ENCODE measurements around the gene KIAA1549.

The KIAA1549 gene

DNA sequence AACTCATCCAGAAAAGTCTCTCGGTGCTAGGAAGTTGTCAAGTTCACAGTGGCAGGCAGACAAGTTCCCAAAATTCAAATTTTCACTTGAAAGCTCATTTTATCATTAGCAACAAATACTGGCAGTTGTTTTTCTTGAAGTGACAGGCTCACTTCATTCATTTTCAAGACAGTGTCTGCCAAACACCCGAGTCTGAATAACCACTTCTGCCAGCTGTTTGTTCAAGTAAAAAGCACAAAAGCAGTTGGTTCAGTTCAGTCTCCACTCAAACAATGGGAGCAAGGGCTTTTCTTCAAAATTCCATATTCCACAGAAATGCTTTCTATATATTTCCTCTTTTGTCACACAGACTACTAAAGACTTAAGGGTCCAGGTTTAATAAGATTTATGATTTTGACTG lies 135.5 kb downstream of the KIAA1549 start:
- intact Hi-C loops (cut with DNase I; ENCODE audit: low total_unique reads), result no loop called here
- H3K4me1 ChIP-seq, result no peaks in the 10 kb centered on the region
- H3K27me3 ChIP-seq, result no peaks in the 10 kb centered on the region
- no peak overlapping the region for H3K27ac ChIP-seq
- TF ChIP-seq, protein P1, sequence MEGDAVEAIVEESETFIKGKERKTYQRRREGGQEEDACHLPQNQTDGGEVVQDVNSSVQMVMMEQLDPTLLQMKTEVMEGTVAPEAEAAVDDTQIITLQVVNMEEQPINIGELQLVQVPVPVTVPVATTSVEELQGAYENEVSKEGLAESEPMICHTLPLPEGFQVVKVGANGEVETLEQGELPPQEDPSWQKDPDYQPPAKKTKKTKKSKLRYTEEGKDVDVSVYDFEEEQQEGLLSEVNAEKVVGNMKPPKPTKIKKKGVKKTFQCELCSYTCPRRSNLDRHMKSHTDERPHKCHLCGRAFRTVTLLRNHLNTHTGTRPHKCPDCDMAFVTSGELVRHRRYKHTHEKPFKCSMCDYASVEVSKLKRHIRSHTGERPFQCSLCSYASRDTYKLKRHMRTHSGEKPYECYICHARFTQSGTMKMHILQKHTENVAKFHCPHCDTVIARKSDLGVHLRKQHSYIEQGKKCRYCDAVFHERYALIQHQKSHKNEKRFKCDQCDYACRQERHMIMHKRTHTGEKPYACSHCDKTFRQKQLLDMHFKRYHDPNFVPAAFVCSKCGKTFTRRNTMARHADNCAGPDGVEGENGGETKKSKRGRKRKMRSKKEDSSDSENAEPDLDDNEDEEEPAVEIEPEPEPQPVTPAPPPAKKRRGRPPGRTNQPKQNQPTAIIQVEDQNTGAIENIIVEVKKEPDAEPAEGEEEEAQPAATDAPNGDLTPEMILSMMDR (IDR thresholded peaks at IDR 0.05), result no peak
- H3K36me3 ChIP-seq, result no peaks in the 10 kb centered on the region
- no peaks in the 10 kb centered on the region for H3K9me3 ChIP-seq
- no peak for DNase-seq
- H3K4me3 ChIP-seq, result no peak overlapping the region

DNA sequence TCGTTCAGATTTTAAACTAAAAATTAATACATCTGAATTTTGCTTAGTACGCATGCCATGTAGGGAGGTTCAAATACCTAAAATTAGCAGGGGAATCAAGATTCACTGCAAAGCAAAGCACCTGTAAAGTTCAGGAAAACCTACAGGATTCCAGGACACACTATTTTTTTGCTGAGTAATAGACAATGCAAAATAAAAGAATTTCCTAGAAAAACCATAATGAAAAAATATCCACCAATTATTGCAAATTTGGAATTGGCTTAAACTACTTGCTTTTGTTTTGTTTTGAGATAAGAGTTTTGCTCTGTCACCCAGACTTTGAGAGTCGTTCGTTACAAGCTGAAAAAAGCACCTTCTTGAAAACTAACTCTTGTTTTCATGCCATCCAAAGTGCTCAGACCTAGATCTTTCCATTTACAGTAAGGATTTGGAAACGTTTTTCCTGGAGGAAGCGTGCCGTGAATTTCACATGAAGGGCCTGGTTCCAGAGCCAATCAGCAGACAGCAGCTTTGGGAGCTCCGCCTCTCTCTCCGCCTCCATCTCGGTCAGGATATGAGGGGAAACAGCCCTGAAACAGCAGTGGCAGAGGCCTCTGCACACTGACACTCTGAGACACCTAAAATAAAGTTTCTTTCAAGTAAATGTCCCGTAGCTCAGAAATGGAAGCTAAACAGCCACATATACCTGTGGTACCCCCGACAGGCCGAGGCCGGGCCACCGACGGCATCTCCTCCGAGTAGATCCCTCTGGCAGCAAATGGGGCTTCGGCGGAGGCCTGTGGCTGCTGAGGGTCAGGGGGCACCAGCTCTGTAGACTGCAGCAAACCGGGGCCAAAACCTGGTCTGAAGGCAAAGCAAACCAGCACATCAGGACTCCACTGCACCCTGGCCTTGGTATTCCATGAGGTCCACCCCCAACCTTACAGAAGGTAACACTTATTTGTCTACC lies 137.3 kb downstream of the KIAA1549 start:
- no peaks in the 10 kb centered on the region for H3K36me3 ChIP-seq
- intact Hi-C loops (cut with DNase I; ENCODE audit: low total_unique reads), result no loop called here
- H3K4me1 ChIP-seq, result no peaks in the 10 kb centered on the region
- TF ChIP-seq, protein P1 (IDR thresholded peaks at IDR 0.05), result no peak
- no peak overlapping the region for H3K27ac ChIP-seq
- no peaks in the 10 kb centered on the region for H3K27me3 ChIP-seq
- no peak for DNase-seq
- H3K9me3 ChIP-seq, result no peaks in the 10 kb centered on the region
- H3K4me3 ChIP-seq, result no peak overlapping the region

DNA sequence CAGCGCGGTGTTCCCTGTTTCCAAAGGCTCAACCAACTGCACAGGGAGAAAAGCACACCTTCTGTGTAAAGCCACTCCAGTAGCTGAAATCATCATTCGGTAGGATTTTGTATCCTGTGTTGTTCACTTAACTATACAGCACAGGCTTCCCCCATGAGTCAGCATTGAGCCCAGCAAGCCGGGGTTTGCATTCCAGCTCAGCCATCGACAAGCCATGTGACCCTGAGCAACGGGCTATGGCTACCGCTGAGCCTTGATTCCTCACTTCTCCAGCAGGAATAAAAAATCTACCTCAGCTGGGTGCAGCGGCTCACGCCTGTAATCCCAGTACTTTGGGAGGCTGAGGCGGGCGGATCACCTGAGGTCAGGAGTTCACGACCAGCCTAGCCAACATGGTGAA lies 139.1 kb downstream of the KIAA1549 start:
- H3K4me1 ChIP-seq, result no peaks in the 10 kb centered on the region
- TF ChIP-seq, protein P1 (IDR thresholded peaks at IDR 0.05), result no peak
- H3K9me3 ChIP-seq, result no peaks in the 10 kb centered on the region
- no peak for DNase-seq
- intact Hi-C loops (cut with DNase I; ENCODE audit: low total_unique reads), result no loop called here
- H3K36me3 ChIP-seq, result no peaks in the 10 kb centered on the region
- no peaks in the 10 kb centered on the region for H3K27me3 ChIP-seq
- H3K4me3 ChIP-seq, result no peak overlapping the region
- H3K27ac ChIP-seq, result no peak overlapping the region

DNA sequence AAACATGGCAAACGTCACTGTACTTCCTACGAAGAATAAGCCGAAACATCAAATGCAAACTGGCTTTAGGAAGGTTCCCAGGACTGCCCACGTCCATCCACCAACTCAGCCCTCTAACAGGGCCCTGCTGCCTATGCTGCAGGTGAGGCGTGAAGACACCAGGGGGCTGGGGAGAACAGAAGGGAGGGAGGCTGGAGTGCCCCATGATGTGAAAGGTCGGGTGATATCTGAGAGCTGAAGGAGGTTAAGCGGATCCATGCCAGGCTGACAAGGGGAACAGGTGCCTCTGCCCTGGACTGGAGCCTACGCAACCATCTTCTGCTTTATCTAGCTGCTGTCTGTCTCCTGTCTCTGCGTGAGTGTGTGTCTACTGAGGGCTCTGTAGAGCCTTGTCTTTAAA lies 143.0 kb downstream of the KIAA1549 start:
- Histone ChIP-seq H3K9me3 (no peaks in the 10 kb centered on the region), H3K27ac (no peak overlapping the region), H3K36me3 (no peaks in the 10 kb centered on the region), H3K4me1 (no peaks in the 10 kb centered on the region), H3K27me3 (no peaks in the 10 kb centered on the region), H3K4me3 (no peak overlapping the region)
- TF ChIP-seq, protein P1 (IDR thresholded peaks at IDR 0.05), result no peak
- intact Hi-C loops (cut with DNase I; ENCODE audit: low total_unique reads), result no loop called here
- DNase-seq, result no peak

DNA sequence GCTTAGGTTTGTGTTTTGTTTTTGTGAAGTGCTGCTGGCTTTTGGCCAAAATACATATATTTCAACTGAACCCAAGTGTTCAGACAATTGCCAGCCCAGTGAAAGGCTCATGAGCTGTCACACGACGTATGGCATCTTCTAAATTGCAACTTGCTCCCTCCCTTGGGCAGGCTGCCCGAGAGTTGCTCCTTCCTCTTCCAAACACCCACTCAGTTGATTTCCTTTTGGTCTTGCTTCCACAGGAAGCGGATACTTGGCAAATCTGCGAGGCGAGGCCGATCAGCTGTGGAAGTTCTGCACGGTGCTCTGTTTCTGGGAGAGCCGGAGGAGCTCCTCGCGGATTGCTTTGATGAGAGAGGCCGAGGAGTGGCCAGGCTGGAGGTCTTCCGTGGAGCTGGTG lies 143.6 kb downstream of the KIAA1549 start:
- H3K4me3 ChIP-seq, result no peak overlapping the region
- H3K9me3 ChIP-seq, result no peaks in the 10 kb centered on the region
- H3K27me3 ChIP-seq, result no peaks in the 10 kb centered on the region
- no peak overlapping the region for H3K27ac ChIP-seq
- H3K36me3 ChIP-seq, result no peaks in the 10 kb centered on the region
- intact Hi-C loops (cut with DNase I; ENCODE audit: low total_unique reads), result no loop called here
- DNase-seq, result no peak
- no peaks in the 10 kb centered on the region for H3K4me1 ChIP-seq
- TF ChIP-seq, protein P1 (IDR thresholded peaks at IDR 0.05), result no peak
